IPS-20b (cell line): ENCODE results near the gene PNPLA4.

ENCODE experiments used
- H3K27ac ChIP-seq: one replicate; pipeline ENCODE4 v1.5.1; 2013; ENCODE audit warnings: low read length
- H3K27me3 ChIP-seq: 2 replicates; pipeline ENCODE4 v1.6.1; 2013; ENCODE audit warnings: mild to moderate bottlenecking, low read length, inconsistent platforms; ENCODE audit not compliant: insufficient read depth
- H3K36me3 ChIP-seq: 2 replicates; pipeline ENCODE4 v1.6.1; 2013; ENCODE audit warnings: low read depth, mild to moderate bottlenecking, inconsistent platforms, low read length, moderate library complexity; ENCODE audit not compliant: insufficient read depth
- H3K4me1 ChIP-seq: 2 replicates; pipeline ENCODE4 v1.6.1; 2013; ENCODE audit warnings: mild to moderate bottlenecking, control low read depth, inconsistent platforms, low read length, moderate library complexity; ENCODE audit not compliant: insufficient read depth
- H3K4me3 ChIP-seq: 2 replicates; pipeline ENCODE4 v1.5.1; 2013; ENCODE audit warnings: mild to moderate bottlenecking, low read length, inconsistent platforms
- H3K9ac ChIP-seq: 2 replicates; pipeline ENCODE4 v1.6.1; 2013; ENCODE audit warnings: low read depth, mild to moderate bottlenecking, inconsistent platforms, low read length, moderate library complexity
- H3K9me3 ChIP-seq: 2 replicates; pipeline ENCODE4 v1.6.1; 2013; ENCODE audit warnings: mild to moderate bottlenecking, low read depth, low read length, inconsistent platforms; ENCODE audit not compliant: insufficient read depth

The PNPLA4 gene, protein sequence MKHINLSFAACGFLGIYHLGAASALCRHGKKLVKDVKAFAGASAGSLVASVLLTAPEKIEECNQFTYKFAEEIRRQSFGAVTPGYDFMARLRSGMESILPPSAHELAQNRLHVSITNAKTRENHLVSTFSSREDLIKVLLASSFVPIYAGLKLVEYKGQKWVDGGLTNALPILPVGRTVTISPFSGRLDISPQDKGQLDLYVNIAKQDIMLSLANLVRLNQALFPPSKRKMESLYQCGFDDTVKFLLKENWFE

DNA sequence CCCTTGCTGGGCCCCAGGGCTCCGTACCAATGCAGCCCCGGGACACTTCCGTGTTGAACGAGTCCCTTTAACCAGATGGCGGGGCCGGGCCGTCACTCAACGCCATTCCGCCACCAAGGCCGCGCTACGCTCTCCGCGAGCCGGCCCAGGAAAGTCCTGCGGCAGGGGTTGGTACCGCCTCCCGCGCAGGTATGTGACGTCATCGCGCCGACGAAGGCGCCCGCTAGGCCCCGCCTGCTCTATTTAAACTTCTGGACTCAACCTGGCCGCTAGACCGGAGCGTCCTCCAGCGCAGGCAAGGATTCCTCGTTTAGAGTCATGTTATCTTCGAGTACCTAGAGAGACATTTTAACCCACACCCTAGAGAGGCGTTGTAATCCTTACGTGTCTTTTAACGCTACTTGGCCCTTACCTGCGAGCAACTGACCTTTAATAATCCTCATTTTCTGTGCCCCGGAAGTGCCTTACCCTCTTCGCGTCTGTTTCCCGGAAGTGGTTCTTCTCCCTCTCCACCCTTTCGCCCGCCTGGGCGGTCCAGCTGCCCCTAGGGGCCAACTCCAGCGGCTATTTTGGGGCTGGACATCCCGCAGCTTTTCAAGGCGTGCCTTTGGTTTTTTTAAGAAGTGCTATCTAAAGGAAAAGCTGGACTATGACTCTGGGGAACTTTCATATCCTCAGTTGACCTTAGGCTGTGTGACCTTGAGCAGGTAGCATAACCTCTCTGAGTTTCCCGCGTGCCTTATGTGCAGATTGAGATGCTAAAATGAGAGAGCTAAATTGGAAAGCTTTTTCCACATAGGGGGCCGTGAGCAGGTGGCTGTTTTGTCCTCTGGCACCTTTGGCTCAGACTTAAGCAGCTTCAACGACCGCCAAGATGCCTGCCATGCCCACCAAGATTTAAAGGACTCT is at the start of gene PNPLA4:
PNPLA4 (minus strand) TSS at position 155 of the 909 bp plus-strand sequence. CDS start 1,294 bp downstream, outside the sequence.
- Histone ChIP-seq H3K4me3 (peak within 1 kb of the TSS; percentile 95), H3K36me3 (no peaks in the 10 kb centered on the region), H3K9me3 (no peaks in the 10 kb centered on the region), H3K27me3 (no peaks in the 10 kb centered on the region), H3K4me1 (peaks cover 4% of the 10 kb centered on the region; the same call in 1 of the 2 replicates), H3K9ac (peak within 1 kb of the TSS; percentile 88), H3K27ac (peak within 1 kb of the TSS; percentile 88)

DNA sequence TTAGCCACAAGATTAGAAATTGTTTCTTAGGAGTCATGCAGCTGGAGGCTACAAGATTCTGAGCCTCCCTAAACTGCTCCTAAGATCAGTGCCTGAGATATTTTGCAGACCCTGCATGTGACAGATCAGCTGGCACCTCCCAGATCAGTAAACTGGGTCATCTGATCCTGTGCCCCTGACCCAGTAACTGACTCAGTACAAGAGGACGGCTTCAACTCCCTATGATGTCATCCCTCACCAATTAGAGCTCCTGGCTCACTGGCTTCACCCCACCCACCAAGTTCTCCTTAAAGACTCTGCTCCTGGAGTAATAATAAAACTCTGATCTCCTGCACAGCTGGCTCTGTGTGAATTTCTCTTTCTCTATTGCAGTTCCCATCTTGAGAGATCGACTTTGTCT is 45.4 kb upstream of the PNPLA4 start:
- no peak overlapping the region for H3K9ac ChIP-seq
- no peak overlapping the region for H3K27ac ChIP-seq
- H3K27me3 ChIP-seq = no peaks in the 10 kb centered on the region
- no peaks in the 10 kb centered on the region for H3K36me3 ChIP-seq
- H3K4me1 ChIP-seq = no peaks in the 10 kb centered on the region
- H3K4me3 ChIP-seq = no peak overlapping the region
- no peaks in the 10 kb centered on the region for H3K9me3 ChIP-seq

DNA sequence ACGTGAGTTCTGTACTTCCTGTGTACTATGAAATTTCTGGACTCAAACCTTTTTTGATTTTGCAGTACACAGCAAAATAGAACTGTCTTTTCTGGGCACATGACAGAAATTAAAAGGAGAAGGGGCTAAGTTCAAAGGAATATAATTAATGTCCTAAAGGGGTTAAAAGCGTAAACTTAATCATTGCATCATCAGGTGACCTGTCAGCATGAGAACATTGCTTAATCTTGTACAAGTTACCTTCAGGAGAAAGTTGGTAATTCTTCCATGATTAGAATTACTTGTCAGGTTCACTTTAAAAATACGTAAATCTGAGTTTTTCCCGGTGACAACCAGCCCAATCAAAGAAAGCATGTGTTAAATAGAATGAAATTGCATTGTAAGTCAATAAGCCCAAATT is 43.2 kb upstream of the PNPLA4 start:
- no peaks in the 10 kb centered on the region for H3K27me3 ChIP-seq
- no peak overlapping the region for H3K4me3 ChIP-seq
- H3K4me1 ChIP-seq = no peaks in the 10 kb centered on the region

DNA sequence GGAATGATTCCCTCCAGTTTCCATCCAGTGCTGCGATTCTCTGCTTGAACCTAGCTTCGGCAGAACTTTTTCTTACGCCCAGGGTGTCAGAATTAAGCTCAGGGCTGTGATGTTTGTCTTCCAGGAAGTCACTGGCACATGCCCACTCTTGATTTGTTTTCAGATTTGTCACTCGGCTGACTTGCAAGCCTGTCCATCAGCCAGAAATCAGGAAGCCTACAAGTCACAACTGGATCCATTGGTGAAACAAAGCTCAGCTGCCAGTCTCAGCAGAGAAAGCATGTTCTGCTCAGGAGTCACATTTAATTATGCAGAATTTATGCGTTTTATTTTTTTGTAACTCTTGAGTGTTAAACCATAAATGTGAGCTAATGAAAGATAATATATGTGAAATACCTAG is 38.2 kb upstream of the PNPLA4 start:
- Histone ChIP-seq H3K27ac (no peak overlapping the region), H3K9me3 (no peaks in the 10 kb centered on the region), H3K4me3 (no peak overlapping the region), H3K4me1 (no peaks in the 10 kb centered on the region), H3K9ac (no peak overlapping the region), H3K36me3 (no peaks in the 10 kb centered on the region), H3K27me3 (no peaks in the 10 kb centered on the region)

More for the DNA sequence above, 43.2 kb upstream of the PNPLA4 start:
- Histone ChIP-seq H3K9ac (no peak overlapping the region), H3K36me3 (no peaks in the 10 kb centered on the region), H3K27ac (no peak overlapping the region), H3K9me3 (no peaks in the 10 kb centered on the region)

DNA sequence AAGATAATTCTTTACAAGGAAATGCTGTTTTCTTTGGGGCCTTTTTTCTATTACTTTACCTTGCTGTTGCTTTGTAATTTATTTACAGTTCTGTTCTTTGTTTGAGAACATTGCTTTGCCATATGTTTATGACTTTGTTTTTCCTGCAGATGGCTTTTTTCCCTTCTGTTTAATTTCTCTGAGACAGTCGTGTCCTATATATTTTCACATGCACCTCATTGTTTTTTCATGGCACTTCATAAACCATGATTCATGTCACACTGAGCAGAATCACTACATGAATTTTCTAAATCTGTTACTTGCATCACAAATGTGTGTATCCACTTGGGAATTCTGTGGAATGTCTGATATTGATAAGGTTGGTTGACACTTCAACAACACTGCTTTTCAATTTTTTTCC is 33.0 kb upstream of the PNPLA4 start:
- H3K36me3 ChIP-seq = no peaks in the 10 kb centered on the region
- no peak overlapping the region for H3K27ac ChIP-seq
- no peaks in the 10 kb centered on the region for H3K27me3 ChIP-seq
- no peaks in the 10 kb centered on the region for H3K9me3 ChIP-seq
- H3K9ac ChIP-seq = no peak overlapping the region
- no peak overlapping the region for H3K4me3 ChIP-seq
- no peaks in the 10 kb centered on the region for H3K4me1 ChIP-seq

DNA sequence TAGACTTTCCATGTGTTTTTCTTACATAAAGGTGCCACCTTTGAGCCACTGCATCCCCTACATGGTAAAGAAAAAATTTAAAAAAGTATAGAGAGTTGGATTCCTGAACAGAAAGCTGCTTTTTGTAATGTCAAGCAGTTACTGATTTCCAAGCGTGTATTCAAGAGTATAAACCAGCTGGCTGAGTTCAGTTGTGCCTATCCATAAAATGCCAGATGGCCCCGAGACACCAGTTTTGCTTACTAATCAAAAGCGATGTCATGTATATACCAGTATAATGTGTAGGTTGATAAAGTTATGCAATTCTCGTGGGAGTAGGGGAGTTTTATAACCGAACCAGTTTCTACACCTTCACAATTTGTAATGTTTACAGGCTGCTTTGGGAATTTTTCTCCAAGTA is 26.2 kb upstream of the PNPLA4 start:
- Histone ChIP-seq H3K9ac (no peak overlapping the region), H3K4me1 (no peaks in the 10 kb centered on the region), H3K27ac (no peak overlapping the region), H3K4me3 (no peak overlapping the region), H3K9me3 (no peaks in the 10 kb centered on the region), H3K36me3 (no peaks in the 10 kb centered on the region), H3K27me3 (no peaks in the 10 kb centered on the region)

DNA sequence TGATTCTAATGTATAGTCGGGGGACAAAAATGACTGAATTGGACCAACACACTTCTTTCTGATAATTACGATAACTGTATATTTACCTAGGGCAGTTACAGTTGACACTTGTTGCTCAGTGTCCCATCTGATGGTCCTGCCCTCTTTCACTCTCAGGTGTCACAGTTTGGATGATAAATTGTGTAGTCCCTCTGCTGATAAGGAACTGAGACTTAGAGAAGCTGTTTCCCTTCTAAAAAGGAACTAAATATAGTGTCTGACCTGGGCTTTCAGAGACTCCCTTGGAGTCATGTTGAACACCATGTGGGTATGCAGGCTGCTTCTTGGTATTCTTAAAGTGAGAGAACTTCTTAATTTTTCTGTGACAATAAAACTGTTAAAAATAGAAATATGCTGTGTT is 23.7 kb upstream of the PNPLA4 start:
- Histone ChIP-seq H3K9ac (no peak overlapping the region), H3K9me3 (no peaks in the 10 kb centered on the region), H3K4me1 (no peaks in the 10 kb centered on the region), H3K36me3 (no peaks in the 10 kb centered on the region), H3K27ac (no peak overlapping the region), H3K27me3 (no peaks in the 10 kb centered on the region), H3K4me3 (no peak overlapping the region)

DNA sequence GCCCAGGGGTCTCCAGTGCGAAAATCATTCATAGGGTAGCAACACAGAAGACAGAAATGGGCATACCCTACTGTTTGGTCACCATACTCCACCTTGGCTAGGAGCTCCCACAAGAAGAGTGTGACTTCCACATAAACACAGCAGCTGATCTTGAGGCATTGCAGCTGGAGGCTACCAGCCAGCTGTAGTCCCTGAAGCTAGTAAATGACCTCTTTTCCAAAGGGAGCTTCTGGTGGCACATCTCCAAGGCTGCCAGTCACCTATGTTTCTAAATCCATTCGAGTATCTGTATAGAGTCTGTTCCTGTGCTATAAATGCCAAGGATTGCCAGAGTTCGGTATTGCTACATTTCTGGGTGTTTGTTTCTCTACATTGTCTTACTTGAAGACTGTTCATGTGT is 21.3 kb upstream of the PNPLA4 start:
- Histone ChIP-seq H3K9ac (no peak overlapping the region), H3K36me3 (no peaks in the 10 kb centered on the region), H3K9me3 (no peaks in the 10 kb centered on the region), H3K27me3 (no peaks in the 10 kb centered on the region), H3K4me1 (no peaks in the 10 kb centered on the region), H3K4me3 (no peak overlapping the region), H3K27ac (no peak overlapping the region)

DNA sequence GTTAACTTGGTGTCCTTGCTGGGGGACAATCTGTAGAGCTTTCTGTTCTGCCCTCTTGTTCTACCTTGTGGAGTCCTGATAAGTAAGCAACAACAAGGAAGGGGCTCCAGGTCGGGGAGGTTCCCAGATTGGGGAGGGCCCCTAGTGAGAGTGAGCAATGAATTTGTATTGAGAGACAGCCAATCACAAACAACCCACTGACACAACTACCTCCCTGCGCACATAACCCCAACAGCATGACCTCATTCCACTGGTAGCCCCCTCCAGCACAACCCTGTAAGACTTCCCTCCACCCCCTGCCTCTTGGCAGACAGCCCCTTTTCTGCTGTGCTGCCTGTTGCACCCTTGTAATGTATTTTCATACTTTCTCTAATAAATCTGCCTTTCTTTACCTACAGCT is 19.7 kb upstream of the PNPLA4 start:
- Histone ChIP-seq H3K9me3 (no peaks in the 10 kb centered on the region), H3K4me1 (no peaks in the 10 kb centered on the region), H3K36me3 (no peaks in the 10 kb centered on the region), H3K9ac (no peak overlapping the region), H3K27ac (no peak overlapping the region), H3K27me3 (no peaks in the 10 kb centered on the region), H3K4me3 (no peak overlapping the region)

DNA sequence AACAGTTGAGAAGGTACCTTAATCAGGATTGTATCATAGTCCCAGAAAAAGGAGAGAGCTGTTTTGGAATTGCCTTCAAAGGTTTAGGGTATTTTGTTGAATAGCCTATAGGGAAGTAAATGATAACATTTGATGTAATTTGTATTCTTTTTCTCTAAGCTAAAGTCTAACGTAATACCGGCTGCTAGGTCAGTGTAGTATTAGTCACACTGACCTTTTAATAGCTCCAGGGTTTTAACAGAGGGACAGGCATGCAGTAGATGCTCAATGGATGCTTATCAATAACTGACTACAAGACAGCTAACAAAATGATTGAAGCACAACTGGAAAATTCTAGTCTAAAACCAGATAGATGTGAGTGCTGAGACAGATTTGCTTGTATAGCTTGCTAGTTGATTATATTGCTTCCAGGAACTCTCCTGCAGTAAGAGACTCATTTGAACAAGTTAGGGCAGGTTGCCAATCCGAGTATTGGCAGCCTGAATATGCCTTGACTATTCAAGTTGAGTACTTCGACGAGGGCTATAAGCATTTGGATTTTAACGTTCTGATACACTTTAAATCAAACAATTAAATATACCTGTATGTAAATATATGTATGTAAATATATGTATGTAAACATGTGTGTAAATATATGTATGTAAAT is 16.5 kb upstream of the PNPLA4 start:
- Histone ChIP-seq H3K9me3 (no peaks in the 10 kb centered on the region), H3K9ac (no peak overlapping the region), H3K4me3 (no peak overlapping the region), H3K27ac (no peak overlapping the region), H3K4me1 (no peaks in the 10 kb centered on the region), H3K36me3 (no peaks in the 10 kb centered on the region), H3K27me3 (no peaks in the 10 kb centered on the region)

DNA sequence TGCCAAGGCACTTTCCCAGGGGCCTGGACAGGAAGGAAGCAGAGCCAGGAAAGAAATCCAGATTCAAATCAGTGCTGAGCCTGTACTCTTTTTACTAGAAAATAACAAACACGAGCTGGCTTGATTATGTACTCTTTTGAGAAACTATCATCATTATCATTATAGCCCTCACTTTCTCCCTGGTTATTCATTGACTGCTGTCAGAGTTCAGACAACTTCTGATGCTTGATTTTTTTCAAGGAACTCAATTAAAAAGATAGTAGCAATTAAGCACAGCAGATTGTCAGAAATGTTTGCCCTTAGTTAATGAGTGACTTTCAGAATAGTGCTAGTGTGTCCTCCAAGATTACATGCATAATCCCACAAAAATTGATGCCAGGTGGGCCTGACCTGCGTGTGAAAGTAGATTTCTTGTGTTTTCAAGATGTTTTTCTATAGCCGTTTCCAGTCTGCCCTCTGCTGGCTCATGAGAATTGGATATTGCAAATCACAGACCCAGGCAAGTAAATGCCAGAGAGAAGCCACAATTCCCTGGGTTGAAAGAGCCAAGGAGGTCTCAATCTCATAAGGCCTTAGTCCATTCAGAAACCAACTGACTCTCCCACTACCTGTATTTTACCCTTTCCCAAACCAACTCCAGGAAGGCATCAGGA is 14.3 kb upstream of the PNPLA4 start:
- no peaks in the 10 kb centered on the region for H3K36me3 ChIP-seq
- no peaks in the 10 kb centered on the region for H3K4me1 ChIP-seq
- H3K9ac ChIP-seq = no peak overlapping the region
- H3K4me3 ChIP-seq = no peak overlapping the region
- no peaks in the 10 kb centered on the region for H3K9me3 ChIP-seq
- H3K27ac ChIP-seq = no peak overlapping the region
- H3K27me3 ChIP-seq = no peaks in the 10 kb centered on the region
